ENCODE results near the gene LRRC28. TPM values are rescaled to one million over a fixed set of nuclear protein-coding genes. Genes with fewer than 3 reads are reported as not detected.
A peak's percentile ranks its signal among the peaks of the same experiment; 100 is the strongest.

LRRC28 gene
- total and polyA plus RNA-seq, 9 of the 15 experiments (the other 6 are each of a cell fraction or from before 2014, with no cell fraction given): 5.5 to 17.4 (median 7.9) TPM

DNA sequence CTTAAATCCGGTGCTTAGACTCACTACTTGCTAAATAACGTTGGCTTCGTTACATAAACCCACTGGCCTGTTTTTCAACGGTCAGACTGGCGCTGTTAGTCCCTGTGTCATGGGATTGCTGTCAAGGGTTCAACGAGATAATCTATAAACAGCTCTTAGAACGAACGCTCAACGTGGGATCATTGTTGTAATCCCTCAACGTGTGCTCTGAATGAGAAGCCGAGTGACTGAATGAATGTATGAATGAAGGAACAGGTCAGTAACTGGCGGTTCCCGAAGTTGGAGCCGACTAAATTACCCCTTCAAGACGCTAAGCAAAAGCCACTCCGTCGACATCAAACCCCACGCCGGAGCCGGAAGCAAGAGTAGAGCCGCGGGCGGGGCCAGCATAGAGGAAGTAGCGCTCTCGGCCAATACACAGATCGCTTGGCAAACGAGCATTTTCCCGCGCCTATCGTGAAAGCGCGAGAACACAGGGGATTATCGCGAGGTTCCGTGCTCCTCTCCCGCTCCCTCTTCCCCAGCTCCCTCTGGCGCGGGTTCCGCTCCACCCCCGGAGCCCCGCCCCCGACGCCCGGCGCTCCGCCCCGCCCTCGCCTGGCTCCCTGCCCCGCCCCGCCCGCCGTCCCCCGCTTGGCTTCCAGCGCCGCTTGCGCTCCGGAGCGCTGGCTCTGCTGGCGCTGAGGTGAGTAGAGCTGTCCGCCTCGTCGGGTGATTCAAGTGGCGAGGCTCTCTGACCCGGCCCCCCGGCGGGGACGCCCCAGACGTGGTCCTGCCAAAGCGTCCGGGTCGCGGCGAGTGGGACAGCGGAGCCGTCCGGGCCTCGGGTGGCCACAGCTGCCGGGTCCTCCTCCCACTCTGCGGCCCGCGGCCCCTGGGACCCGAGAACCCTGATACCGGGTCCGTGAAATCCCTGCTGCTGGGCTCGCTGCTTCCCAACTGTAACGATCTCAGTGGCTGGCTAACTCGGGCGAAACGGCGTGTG, at the start of gene LRRC28 (continued):
- peak; percentile 93 for TF ChIP-seq VEZF1 (CRISPR knock-in tag; IDR thresholded peaks at IDR 0.05)
- TF ChIP-seq, protein P1, sequence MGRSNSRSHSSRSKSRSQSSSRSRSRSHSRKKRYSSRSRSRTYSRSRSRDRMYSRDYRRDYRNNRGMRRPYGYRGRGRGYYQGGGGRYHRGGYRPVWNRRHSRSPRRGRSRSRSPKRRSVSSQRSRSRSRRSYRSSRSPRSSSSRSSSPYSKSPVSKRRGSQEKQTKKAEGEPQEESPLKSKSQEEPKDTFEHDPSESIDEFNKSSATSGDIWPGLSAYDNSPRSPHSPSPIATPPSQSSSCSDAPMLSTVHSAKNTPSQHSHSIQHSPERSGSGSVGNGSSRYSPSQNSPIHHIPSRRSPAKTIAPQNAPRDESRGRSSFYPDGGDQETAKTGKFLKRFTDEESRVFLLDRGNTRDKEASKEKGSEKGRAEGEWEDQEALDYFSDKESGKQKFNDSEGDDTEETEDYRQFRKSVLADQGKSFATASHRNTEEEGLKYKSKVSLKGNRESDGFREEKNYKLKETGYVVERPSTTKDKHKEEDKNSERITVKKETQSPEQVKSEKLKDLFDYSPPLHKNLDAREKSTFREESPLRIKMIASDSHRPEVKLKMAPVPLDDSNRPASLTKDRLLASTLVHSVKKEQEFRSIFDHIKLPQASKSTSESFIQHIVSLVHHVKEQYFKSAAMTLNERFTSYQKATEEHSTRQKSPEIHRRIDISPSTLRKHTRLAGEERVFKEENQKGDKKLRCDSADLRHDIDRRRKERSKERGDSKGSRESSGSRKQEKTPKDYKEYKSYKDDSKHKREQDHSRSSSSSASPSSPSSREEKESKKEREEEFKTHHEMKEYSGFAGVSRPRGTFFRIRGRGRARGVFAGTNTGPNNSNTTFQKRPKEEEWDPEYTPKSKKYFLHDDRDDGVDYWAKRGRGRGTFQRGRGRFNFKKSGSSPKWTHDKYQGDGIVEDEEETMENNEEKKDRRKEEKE (IDR thresholded peaks at IDR 0.05; ENCODE audit: borderline replicate concordance in 1 of 2, control insufficient read depth in 1 of 2, low read depth in 2 of 2, low read length in 1 of 2): no peak
- no peak for TF ChIP-seq ZNF174 (CRISPR knock-in tag; IDR thresholded peaks at IDR 0.05)
- no peak for TF ChIP-seq FOSL1 (tag; conservative IDR thresholded peaks at IDR 0.05)
- TF ChIP-seq SREBF2 (CRISPR knock-in tag; IDR thresholded peaks at IDR 0.05): no peak
- TF ChIP-seq CAMTA2 (CRISPR knock-in tag; conservative IDR thresholded peaks at IDR 0.05): no peak; the same call in 1 of the 2 replicates
- no peak for TF ChIP-seq HNRNPL (IDR thresholded peaks at IDR 0.05; ENCODE audit: low read depth, low read length)
- TF ChIP-seq NR3C1 (CRISPR knock-in tag; IDR thresholded peaks at IDR 0.05): no peak
- no peak for TF ChIP-seq TEAD2 (tag; IDR thresholded peaks at IDR 0.05)
- TF ChIP-seq C11orf30 (IDR thresholded peaks at IDR 0.05; ENCODE audit: low read depth): no peak
- no peak for TF ChIP-seq BRCA1 (IDR thresholded peaks at IDR 0.05)
- no peak for TF ChIP-seq BRCA1 (CRISPR knock-in tag; IDR thresholded peaks at IDR 0.05)
- peak; percentile 98 for TF ChIP-seq CHD2 (IDR thresholded peaks at IDR 0.05; ENCODE audit: low read depth, low read length)
- peak; percentile 53 for TF ChIP-seq E2F1 (CRISPR knock-in tag; IDR thresholded peaks at IDR 0.05)
- no peak for TF ChIP-seq ZBTB17 (CRISPR knock-in tag; IDR thresholded peaks at IDR 0.05)
- 0 out of 2 replicates have a peak, but pooled peaks have one; percentile 53 for TF ChIP-seq RNF2 (IDR thresholded peaks at IDR 0.05)
- TF ChIP-seq HMG20A (CRISPR knock-in tag; conservative IDR thresholded peaks at IDR 0.05): no peak
- no peak for TF ChIP-seq SREBF1 (IDR thresholded peaks at IDR 0.05; ENCODE audit: borderline replicate concordance, low read depth, low read length)
- no peak for TF ChIP-seq NELFE (IDR thresholded peaks at IDR 0.05; ENCODE audit: insufficient read depth, insufficient read length)
- TF ChIP-seq ZNF830 (CRISPR knock-in tag; IDR thresholded peaks at IDR 0.05): no peak
- TF ChIP-seq BACH1 (tag; IDR thresholded peaks at IDR 0.05): no peak; the same call in 1 of the 2 replicates
- no peak for TF ChIP-seq PHTF2 (CRISPR knock-in tag; IDR thresholded peaks at IDR 0.05)

Measured in K562 (cell line).